Mesendoderm (in vitro differentiated cells): ENCODE measurements around the gene SBNO1.

Source experiments
- DNase-seq: peaks from one replicate; pipeline ENCODE4 v3.0.0; 2013
- H2AK5ac ChIP-seq: 2 replicates; pipeline ENCODE4 v1.6.1; 2013; ENCODE audit warnings: low read length, inconsistent platforms
- H2BK120ac ChIP-seq: 2 replicates; pipeline ENCODE4 v1.6.1; 2013; ENCODE audit warnings: low read depth, mild to moderate bottlenecking, low read length, moderate library complexity, mixed read lengths
- H2BK15ac ChIP-seq: replicated peaks from 2 replicates; pipeline ENCODE4 v1.6.1; 2013; ENCODE audit warnings: low read depth, mild to moderate bottlenecking, moderate library complexity
- H2BK5ac ChIP-seq: 2 replicates; pipeline ENCODE4 v1.6.1; 2013; ENCODE audit warnings: low read length, inconsistent platforms
- H3K18ac ChIP-seq: 2 replicates; pipeline ENCODE4 v1.6.1; 2013; ENCODE audit warnings: mild to moderate bottlenecking, low read length, mixed read lengths
- H3K23ac ChIP-seq: one replicate; pipeline ENCODE4 v1.6.1; 2013; ENCODE audit warnings: low read length
- H3K27ac ChIP-seq: 2 replicates; pipeline ENCODE4 v1.5.1; 2013; ENCODE audit warnings: low read depth, mild to moderate bottlenecking, inconsistent platforms, low read length, moderate library complexity
- H3K27me3 ChIP-seq: 2 replicates; pipeline ENCODE4 v1.6.1; 2013; ENCODE audit warnings: low read length, control low read depth, mild to moderate bottlenecking, inconsistent platforms; ENCODE audit not compliant: insufficient read depth, poor library complexity
- H3K36me3 ChIP-seq: 2 replicates; pipeline ENCODE4 v1.6.1; 2013; ENCODE audit warnings: low read length, inconsistent platforms; ENCODE audit not compliant: control insufficient read depth, insufficient read depth
- H3K4ac ChIP-seq: one replicate; pipeline ENCODE4 v1.6.1; 2013; ENCODE audit warnings: low read depth, mild to moderate bottlenecking, low read length, moderate library complexity
- H3K4me1 ChIP-seq: 2 replicates; pipeline ENCODE4 v1.6.1; 2013; ENCODE audit warnings: low read depth, low read length, inconsistent platforms; ENCODE audit not compliant: control insufficient read depth
- H3K4me2 ChIP-seq: 2 replicates; pipeline ENCODE4 v1.6.1; 2013; ENCODE audit warnings: low read length
- H3K4me3 ChIP-seq: 2 replicates; pipeline ENCODE4 v1.5.1; 2013; ENCODE audit warnings: mild to moderate bottlenecking, low read length
- H3K56ac ChIP-seq: one replicate; pipeline ENCODE4 v1.6.1; 2013; ENCODE audit warnings: low read length
- H3K79me1 ChIP-seq: 2 replicates; pipeline ENCODE4 v1.6.1; 2013; ENCODE audit warnings: low read length, inconsistent platforms
- H3K79me2 ChIP-seq: 2 replicates; pipeline ENCODE4 v1.6.1; 2013; ENCODE audit warnings: mild to moderate bottlenecking, low read length; ENCODE audit not compliant: control insufficient read depth, insufficient read depth
- H3K9ac ChIP-seq: 2 replicates; pipeline ENCODE4 v1.6.1; 2013; ENCODE audit warnings: low read length, inconsistent platforms
- H4K5ac ChIP-seq: one replicate; pipeline ENCODE4 v1.6.1; 2013; ENCODE audit warnings: low read length
- H4K8ac ChIP-seq: one replicate; pipeline ENCODE4 v1.6.1; 2013; ENCODE audit warnings: low read depth, mild to moderate bottlenecking, control low read depth, low read length, moderate library complexity
- WGBS: extraction: QIAGEN DNeasy Blood & Tissue Kit; methylation state at CpG from one replicate; pipeline ENCODE4 v1.1.7; 2013; ENCODE audit warnings: low lambda C conversion rate, missing lambda C conversion rate; ENCODE audit not compliant: insufficient coverage; ENCODE audit errors: extremely low coverage; 5-methylcytosine and 5-hydroxymethylcytosine counted together

Gene SBNO1

DNA sequence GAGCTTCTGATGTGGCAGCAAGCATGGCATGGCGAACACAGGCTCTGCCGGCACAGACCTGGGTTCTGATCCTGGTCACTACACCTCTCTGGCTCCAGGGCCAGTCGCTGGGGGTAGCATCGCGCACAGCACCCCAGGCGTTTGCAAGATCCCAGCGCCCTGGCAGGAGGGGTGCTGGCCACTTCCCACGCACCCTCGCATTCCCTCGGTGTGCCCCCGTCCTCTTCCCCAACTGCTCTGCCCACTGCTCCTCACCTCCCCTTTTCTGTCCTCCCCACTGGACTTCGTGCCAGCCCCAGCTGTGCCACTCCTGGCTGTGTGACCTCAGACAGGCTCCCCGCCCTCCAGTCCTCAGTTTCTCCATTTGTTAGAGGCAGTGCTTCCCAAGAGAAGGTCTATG, 95.8 kb downstream of the SBNO1 start:
- H2BK15ac ChIP-seq, result no peak overlapping the region
- no CpG with 5 or more reads among the region's 13 CpGs for WGBS
- H3K23ac ChIP-seq, result no peak overlapping the region
- no peak overlapping the region for H2AK5ac ChIP-seq
- H3K4me1 ChIP-seq, result no peaks in the 10 kb centered on the region
- no peak overlapping the region for H3K4me3 ChIP-seq
- DNase-seq, result no peak
- no peak overlapping the region for H3K27ac ChIP-seq
- no peak overlapping the region for H2BK120ac ChIP-seq
- peaks cover 9% of the 10 kb centered on the region for H3K79me1 ChIP-seq
- H3K27me3 ChIP-seq, result no peaks in the 10 kb centered on the region
- H4K5ac ChIP-seq, result no peak overlapping the region
- H4K8ac ChIP-seq, result no peak overlapping the region
- peak overlapping the region; percentile 60 for H3K4ac ChIP-seq
- H3K56ac ChIP-seq, result peak overlapping the region; percentile 94
- H2BK5ac ChIP-seq, result no peak overlapping the region
- peaks cover 6% of the 10 kb centered on the region for H3K36me3 ChIP-seq
- H3K18ac ChIP-seq, result peak overlapping the region; percentile 98
- peak overlapping the region; percentile 56 for H3K4me2 ChIP-seq
- H3K9ac ChIP-seq, result peak overlapping the region; percentile 71
- H3K79me2 ChIP-seq, result peaks cover 61% of the 10 kb centered on the region

DNA sequence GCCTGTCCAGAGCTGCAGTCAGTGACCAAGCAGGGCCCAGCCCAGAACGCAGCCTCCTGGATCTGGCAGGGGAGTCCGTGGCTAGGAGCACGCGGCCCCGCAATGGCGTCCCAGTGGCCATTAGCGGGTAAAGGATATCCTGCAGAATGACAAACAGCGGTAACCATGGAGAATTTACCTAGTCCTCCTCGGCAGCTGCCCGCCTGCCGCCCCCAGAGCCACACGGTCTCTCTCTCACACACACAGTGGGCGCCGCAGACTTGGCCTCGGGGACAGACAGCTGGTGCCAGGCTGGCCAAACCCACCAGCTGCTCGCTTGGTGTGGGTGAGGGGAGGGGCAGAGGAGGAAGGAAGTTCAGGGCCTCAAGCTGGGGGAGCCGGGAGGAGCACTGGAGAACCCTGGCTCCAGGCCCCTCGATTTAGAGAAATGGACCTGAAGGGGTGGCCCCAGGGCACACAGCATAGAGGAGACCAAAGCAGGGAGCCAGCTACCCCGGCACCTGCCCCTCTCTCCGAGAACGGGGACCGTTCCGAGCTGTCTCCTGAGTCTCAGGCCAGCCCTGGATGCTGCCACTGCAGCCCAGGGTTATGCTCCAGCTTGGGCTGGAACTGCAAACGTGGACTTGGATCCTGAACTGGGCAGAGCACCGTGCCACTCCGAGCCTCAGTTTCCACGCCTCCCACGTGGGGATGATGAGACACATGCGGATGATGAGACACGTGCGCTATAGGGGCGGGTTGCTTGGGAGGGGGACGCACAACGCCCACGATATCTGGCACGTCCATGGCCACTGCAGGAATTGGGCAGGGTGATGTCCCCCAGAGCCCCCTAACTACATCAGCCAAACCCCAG, 96.4 kb downstream of the SBNO1 start:
- H2BK120ac ChIP-seq, result no peak overlapping the region
- H3K36me3 ChIP-seq, result peaks cover 9% of the 10 kb centered on the region

DNA sequence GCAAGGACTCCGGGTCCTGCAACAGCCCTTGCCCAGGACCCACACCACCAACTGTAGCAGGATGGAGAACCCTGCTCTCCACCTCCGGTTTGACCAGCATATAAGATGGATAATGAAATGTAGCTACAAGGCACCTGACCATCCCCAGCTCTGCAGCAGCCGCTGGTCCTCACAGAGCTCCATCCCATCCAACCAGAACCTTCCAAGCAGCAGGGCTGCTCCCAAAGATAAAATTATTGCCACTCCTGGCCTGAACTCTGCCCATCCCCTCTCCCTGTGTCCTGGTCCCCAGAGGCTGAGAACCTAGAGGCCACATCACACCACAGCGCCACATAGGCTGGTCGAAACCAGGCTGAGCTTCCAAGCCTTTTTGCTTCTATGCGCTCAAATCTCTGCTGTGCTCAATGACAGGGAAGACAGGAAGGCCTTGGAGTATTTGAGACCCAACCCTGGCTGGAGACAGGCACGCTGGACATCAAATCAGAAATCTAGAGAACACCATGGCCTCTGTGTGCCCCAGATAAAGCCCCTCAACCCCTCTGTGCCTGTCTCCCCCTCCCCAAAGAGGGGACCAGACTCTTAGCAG, 97.2 kb downstream of the SBNO1 start:
- Histone ChIP-seq H3K4me3 (no peak overlapping the region), H3K4me2 (no peak overlapping the region), H3K79me2 (peaks cover 66% of the 10 kb centered on the region), H3K18ac (no peak overlapping the region), H2BK5ac (no peak overlapping the region), H3K27ac (no peak overlapping the region), H3K23ac (peak overlapping the region; percentile 24), H3K4me1 (no peaks in the 10 kb centered on the region), H3K27me3 (no peaks in the 10 kb centered on the region), H2BK15ac (no peak overlapping the region), H2BK120ac (no peak overlapping the region), H3K4ac (no peak overlapping the region), H2AK5ac (no peak overlapping the region), H4K5ac (no peak overlapping the region), H3K79me1 (peaks cover 14% of the 10 kb centered on the region), H4K8ac (no peak overlapping the region), H3K56ac (peak overlapping the region; percentile 25), H3K36me3 (peaks cover 10% of the 10 kb centered on the region), H3K9ac (peak overlapping the region; percentile 16)
- no CpG with 5 or more reads among the region's 7 CpGs for WGBS
- DNase-seq, result no peak

More for the DNA sequence above, 96.4 kb downstream of the SBNO1 start:
- no peak for DNase-seq
- Histone ChIP-seq H2BK15ac (no peak overlapping the region), H2BK5ac (no peak overlapping the region), H3K4ac (no peak overlapping the region), H3K4me2 (no peak overlapping the region), H3K9ac (peak overlapping the region; percentile 71), H3K27me3 (no peaks in the 10 kb centered on the region), H3K4me1 (no peaks in the 10 kb centered on the region), H3K4me3 (no peak overlapping the region), H3K27ac (no peak overlapping the region), H3K79me2 (peaks cover 64% of the 10 kb centered on the region), H3K18ac (no peak overlapping the region), H2AK5ac (no peak overlapping the region), H3K79me1 (peaks cover 12% of the 10 kb centered on the region), H3K23ac (peak overlapping the region; percentile 85), H4K5ac (no peak overlapping the region), H4K8ac (no peak overlapping the region), H3K56ac (peak overlapping the region; percentile 94)
- WGBS, result no CpG with 5 or more reads among the region's 36 CpGs

DNA sequence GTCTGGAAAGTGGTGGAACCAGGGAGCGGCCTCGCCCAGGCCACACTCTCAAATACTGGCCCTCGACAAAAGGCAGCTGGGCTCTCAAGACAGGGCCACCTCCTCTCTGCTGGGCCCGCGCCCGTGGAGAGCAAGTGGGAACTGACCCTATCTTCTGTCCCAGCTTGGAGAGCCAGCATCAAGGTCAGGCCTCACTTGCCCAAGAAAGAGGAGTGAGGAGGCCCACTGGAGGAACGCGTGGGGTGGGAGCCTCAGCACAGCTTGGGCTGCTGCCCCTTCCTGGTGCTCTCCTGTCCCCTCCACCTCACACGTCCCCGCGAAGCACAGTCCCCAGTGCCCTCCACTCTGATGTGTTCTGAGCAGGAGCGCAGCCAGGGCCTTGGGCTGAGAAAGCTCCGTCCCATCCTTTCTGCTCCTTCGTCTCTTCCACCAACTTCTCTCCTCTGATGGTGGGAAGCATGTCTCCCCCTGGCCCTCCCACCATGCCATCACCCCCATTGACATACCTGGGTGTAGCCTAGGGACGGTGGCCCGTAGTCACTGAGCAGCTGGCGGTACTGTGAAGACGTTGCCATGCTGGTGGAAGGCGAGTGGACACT, 97.9 kb downstream of the SBNO1 start:
- Histone ChIP-seq H3K36me3 (peaks cover 13% of the 10 kb centered on the region), H3K4me2 (no peak overlapping the region)

DNA sequence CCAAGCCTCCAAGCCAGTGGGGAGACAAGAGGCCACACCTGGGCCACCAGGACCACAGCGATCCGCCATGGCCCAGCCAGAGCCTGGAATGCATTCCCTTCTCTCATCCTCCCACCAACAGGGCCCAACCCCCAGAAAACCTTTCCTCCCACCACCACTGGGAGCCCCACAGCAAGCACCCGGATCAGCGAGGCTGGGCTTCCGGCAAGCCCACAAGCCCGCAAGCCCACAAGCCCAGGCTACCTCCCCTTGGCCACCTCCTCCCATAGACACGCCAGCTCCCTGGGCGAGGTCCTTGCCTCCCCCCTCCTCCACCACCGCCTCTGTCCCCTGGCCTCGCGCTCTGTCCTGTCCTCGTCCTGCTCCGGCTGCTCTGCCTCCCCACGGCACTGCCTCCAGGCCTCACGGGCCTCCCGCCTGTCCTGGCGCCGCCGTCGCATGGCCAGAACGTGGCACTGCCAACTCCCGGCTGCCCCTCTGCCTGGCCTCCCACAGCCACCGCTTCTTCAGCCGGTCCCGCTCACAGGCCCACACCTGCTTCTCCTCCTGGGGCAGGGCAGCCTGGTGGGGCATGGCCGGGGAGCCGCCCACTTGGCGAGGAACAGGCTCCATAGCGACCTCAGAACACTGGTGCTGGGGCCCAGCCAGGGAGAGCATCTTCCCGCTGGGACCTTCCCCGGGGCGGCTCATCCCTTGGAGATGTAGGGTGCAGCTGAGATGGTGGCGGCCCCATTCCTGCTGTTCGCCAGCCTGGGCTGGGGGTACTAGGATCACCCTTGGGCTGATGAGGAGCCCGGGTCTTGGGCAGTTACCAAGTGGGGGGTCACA, 98.6 kb downstream of the SBNO1 start:
- H2BK120ac ChIP-seq, result no peak overlapping the region
- peaks cover 17% of the 10 kb centered on the region for H3K79me1 ChIP-seq
- H3K27ac ChIP-seq, result no peak overlapping the region
- H3K36me3 ChIP-seq, result peaks cover 16% of the 10 kb centered on the region
- H3K9ac ChIP-seq, result no peak overlapping the region
- H3K4me3 ChIP-seq, result no peak overlapping the region
- H2BK15ac ChIP-seq, result no peak overlapping the region
- H3K4me1 ChIP-seq, result no peaks in the 10 kb centered on the region
- peaks cover 66% of the 10 kb centered on the region for H3K79me2 ChIP-seq
- WGBS, result no CpG with 5 or more reads among the region's 35 CpGs
- no peak overlapping the region for H3K23ac ChIP-seq
- no peak overlapping the region for H3K18ac ChIP-seq
- DNase-seq, result no peak
- no peak overlapping the region for H4K5ac ChIP-seq
- H2BK5ac ChIP-seq, result no peak overlapping the region
- no peak overlapping the region for H3K4ac ChIP-seq
- no peak overlapping the region for H2AK5ac ChIP-seq
- H3K4me2 ChIP-seq, result no peak overlapping the region
- H3K27me3 ChIP-seq, result no peaks in the 10 kb centered on the region
- no peak overlapping the region for H4K8ac ChIP-seq
- no peak overlapping the region for H3K56ac ChIP-seq

More for the DNA sequence above, 97.9 kb downstream of the SBNO1 start:
- peak overlapping the region; percentile 25 for H3K56ac ChIP-seq
- no peak overlapping the region for H3K18ac ChIP-seq
- no peak overlapping the region for H3K4me3 ChIP-seq
- no peak overlapping the region for H2BK15ac ChIP-seq
- H3K27ac ChIP-seq, result no peak overlapping the region
- peaks cover 14% of the 10 kb centered on the region for H3K79me1 ChIP-seq
- H4K5ac ChIP-seq, result no peak overlapping the region
- H3K9ac ChIP-seq, result no peak overlapping the region
- H2AK5ac ChIP-seq, result no peak overlapping the region
- H4K8ac ChIP-seq, result no peak overlapping the region
- no peak for DNase-seq
- H2BK5ac ChIP-seq, result no peak overlapping the region
- no CpG with 5 or more reads among the region's 19 CpGs for WGBS
- H3K4me1 ChIP-seq, result no peaks in the 10 kb centered on the region
- H3K79me2 ChIP-seq, result peaks cover 67% of the 10 kb centered on the region
- H3K4ac ChIP-seq, result no peak overlapping the region
- H3K27me3 ChIP-seq, result no peaks in the 10 kb centered on the region
- peak overlapping the region; percentile 24 for H3K23ac ChIP-seq
- H2BK120ac ChIP-seq, result no peak overlapping the region
